Renal cortical epithelial cell (primary cell): ENCODE results near the gene EYA4. TPM values are rescaled to one million over a fixed set of nuclear protein-coding genes. Genes with fewer than 3 reads are reported as not detected.

Experiments
- DNase-seq: peaks from one replicate; pipeline ENCODE4 v3.0.0-alpha.2; 2011; ENCODE audit warnings: low read depth
- total RNA-seq: library from RNA; depleted of rRNA; stranded (reverse); fragments of >200 nt; gene quantifications from 2 replicates; pipeline ENCODE4 v1.2.3, GENCODE V29; 2014

Gene EYA4
- total RNA-seq, 1 donor from 2014 or later, result 1.1 TPM

- no peak for DNase-seq
These were observed 1.8 kb downstream of the EYA4 start for GRCh38 chr6:133242637-133243585.

DNA sequence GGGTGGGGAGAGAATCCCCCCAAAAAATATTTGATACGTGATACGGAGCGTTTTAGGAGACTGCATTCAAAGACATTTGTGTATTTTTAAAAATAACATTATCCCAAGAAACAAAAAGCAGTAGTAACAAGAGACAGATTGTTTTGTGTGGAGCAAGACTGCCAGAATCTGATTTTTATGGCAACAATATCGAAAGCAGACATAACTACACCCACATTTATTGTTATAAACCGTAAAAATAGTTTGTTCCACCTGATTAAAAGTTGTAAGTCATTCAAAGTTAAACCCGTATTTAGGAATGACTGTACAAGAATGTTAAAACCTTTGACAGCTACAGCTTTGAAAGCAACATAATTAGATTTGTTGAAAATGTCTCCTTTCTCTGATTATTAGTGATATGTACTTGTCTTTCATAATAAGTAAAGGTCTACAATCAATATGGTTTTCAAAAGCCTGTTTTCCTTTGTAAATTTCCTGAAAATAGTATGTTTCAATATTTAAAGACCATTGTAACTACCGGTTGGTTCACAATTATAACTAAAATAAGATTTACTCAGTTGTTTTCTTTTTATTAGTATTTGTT is 2.7 kb downstream of the EYA4 start:
- no peak for DNase-seq

DNA sequence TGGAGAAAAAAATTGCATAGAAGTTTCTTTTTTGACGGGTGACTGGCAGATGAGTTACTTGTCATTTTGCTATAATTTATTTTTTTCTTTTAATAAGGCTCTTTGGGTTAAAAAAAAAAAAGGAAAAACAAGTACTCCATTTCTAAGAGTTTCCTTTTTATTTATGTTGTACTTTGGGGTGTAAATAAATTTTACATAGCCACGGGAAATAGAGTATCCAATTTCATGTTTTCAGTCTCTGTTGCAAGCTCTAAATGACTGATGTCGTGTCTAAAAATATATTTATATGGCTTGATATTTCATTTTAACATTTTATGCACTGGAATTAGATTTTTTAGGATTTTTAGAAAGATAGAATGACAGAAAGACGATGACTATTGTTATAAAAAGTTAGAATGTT is 3.4 kb downstream of the EYA4 start:
- DNase-seq, result no peak

- no peak for DNase-seq
These were observed 3.9 kb downstream of the EYA4 start for GRCh38 chr6:133245007-133245406.

GRCh38 chr6:133245422-133245903 is 4.3 kb downstream of the EYA4 start:
- DNase-seq, result no peak

- no peak for DNase-seq
These were observed 6.4 kb downstream of the EYA4 start for GRCh38 chr6:133247581-133247980.

DNA sequence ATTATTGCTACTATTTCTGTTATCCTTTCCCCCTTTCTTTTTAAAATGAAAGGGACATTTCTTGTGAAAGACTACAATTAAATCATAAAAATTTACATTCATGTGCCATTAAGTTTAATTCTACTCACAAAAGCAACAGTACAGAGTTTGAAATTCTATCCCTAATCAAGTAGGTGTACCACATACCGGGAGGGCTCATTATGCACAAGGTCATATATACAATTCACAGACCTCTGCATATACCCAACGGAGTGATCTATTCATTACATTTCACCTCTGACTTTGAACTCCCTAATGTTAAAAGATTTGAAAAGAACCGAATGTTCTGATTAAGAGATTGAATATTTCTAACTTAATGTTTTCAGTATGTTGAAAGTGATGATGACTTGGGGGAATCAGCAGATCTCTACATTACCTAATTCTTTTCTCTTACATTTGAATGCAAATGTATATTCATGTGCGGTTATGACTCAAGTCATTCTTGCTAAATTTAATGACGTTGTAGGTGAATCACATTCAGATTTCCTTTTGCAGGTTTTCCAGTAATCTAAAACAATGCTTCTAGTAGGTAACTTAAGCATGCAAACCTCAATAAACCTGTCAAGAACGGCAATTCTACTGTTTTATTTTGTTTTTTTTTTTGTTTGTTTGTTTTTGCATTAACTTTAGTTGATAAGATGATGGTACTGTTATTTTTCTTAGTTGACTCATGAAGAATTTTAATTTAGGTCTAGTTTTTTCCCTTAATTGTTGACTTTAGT is 7.3 kb downstream of the EYA4 start:
- peak; percentile 9 for DNase-seq

GRCh38 chr6:133251688-133252087 is 10.5 kb downstream of the EYA4 start:
- DNase-seq, result no peak

GRCh38 chr6:133254552-133255228 is 13.5 kb downstream of the EYA4 start:
- no peak for DNase-seq

DNA sequence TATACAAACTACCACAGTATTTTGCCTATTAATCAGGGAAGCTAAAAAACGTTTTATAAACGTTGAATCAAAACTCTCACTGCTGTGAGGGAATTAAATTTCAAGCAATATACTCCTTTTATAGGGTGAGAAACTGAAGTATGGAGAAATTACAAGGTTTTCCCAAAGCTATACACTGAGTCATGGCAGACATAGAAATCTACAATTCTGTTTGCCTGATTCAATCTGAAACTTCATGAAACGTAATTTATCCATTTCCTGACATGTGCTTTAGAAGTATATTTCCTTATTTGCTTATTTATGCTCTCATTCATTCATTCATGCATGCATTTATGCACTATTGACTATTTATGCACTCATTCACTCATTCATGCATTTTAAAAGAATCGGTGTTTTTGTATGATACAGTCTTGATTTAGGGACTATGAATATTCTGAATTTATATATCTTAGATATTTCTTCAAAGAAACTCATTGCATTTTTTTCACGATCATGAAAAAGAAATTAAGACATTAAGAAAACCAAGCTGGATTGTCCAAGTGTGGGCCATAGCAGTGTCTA is 16.5 kb downstream of the EYA4 start:
- no peak for DNase-seq

- DNase-seq, result no peak
These were observed 18.4 kb downstream of the EYA4 start for GRCh38 chr6:133259561-133259960.

DNA sequence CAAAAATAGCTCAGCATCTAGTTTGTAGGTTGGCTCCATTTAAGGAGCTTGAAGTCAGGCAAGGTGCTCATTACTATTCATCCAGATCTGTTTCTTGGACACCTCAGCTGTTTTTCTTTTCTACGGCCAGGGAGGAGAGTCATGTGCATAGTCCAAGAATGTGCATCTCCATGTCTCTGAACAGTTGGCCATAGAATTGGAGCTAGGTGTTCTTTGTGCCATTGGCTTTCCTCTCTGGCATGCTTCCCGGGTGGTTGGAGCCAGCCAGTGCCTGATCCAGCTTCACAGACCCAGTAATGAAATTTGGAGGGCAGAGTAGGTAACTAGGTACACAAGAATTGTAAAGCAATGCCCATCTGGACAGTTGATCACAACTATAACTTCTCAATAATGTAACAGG is 21.6 kb downstream of the EYA4 start:
- DNase-seq, result no peak

GRCh38 chr6:133265066-133265465 is 23.9 kb downstream of the EYA4 start:
- no peak for DNase-seq

- DNase-seq, result no peak
These were observed 25.0 kb downstream of the EYA4 start for GRCh38 chr6:133266186-133266585.

GRCh38 chr6:133268621-133269020 is 27.5 kb downstream of the EYA4 start:
- DNase-seq, result no peak

DNA sequence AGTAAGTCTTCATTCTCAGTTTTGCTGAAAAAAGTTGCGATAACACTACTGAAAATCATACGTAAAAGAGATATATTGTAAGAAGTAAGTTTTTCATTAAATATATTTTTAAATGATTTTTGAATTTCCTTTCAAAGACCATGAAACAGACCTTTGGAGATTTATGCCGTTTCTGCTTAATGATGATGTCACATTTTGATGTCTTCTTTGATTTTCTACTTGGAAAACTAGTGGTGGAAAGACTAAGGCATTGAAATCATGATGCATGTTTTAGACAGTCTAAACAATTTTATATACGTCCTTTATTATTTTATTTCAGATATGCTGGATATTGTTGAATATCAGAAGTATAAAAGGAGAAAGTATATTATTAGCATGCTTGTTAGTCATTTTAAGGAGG is 33.7 kb downstream of the EYA4 start:
- DNase-seq, result no peak

DNA sequence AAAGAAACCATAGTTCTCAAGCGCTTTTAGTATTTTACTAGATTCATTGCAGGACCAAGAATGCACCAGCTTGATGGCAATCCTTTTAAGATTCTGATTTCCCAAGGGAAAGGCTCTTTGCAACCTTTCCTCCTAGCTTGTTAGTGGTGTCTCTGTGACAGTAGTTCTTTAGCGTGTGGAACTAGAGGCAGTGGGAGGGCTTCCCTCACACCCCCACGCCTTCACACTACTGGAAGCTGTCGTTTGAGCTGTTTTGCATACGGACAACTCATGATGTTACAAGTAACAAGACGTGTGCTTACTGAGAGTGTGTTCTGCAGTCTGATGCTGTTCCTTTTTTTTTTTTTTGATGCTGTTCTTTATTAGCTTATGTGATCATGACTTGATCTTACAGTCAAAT is 34.1 kb downstream of the EYA4 start:
- DNase-seq, result no peak

DNA sequence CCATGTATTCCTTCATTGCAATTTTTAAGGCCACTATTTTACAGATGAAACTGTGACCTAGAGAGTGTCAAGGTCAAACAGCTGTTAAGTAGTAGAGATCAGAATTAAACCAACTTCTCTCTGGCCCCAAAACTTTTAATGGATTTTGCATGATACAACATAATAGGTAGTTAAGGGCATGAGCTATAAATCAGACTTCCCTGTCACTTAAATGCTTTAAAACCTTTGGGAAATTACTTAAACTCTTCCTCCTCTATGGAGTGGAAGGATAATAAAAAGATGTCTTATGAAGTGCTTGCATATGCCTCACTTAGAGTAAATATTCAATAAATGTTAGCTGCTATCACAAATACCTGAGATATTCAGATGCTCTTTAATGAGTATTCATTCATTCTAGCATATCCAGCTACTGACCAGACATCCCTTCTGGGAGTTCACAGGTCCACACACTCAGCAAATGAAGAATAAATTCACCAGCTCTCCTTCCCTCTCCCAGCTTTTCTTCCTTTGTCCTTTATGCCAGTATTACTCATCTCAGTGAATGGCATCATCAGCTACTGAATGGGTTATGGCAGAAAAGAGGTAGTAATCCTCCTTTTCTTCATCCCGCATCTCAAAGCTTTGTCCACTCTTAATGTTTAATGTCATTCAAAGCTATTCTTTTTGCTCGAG is 36.2 kb downstream of the EYA4 start:
- DNase-seq, result no peak

GRCh38 chr6:133277900-133278545 is 36.9 kb downstream of the EYA4 start:
- no peak for DNase-seq

DNA sequence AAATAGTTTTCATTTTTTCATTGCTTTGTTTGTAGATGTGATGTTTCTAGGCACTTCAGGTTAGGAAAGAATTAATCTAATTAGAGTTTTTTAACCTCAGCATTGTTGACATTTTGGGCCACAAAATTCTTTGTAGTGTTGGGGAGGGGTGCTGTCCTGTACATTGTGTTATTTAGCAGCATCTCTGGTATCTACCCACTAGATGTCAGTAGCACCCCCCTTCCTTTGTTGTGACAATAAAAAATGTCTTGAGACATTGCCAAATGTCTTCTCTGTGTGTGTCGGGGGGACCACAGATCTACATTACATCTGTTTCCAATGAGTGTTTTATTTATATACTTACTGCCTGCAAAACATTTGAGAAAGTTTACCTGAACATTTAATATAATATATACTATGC is 45.6 kb downstream of the EYA4 start:
- peak; percentile 6 for DNase-seq
